Activated CD4-positive, alpha-beta T cell treated with anti-CD3 and anti-CD28 coated beads, Interleukin-10, Interleukin-2, amounts not matched to agents 100 ng/mL and 50 ng/mL, durations not matched to agents 16 hours and 8 hours (primary cell): ENCODE measurements around the gene RAB30.
"Not testable (repeated sequence)": the region's sequence is repeated elsewhere in the genome, so short reads cannot be mapped to it uniquely, and the experiment has no call there.

ENCODE experiments used
- DNase-seq: peaks from one replicate; pipeline ENCODE4 v3.0.0-alpha.2; 2020

The RAB30 gene

GRCh38 chr11:83035070-83035854, 36.4 kb downstream of the RAB30 start:
- DNase-seq, result no peak

DNA sequence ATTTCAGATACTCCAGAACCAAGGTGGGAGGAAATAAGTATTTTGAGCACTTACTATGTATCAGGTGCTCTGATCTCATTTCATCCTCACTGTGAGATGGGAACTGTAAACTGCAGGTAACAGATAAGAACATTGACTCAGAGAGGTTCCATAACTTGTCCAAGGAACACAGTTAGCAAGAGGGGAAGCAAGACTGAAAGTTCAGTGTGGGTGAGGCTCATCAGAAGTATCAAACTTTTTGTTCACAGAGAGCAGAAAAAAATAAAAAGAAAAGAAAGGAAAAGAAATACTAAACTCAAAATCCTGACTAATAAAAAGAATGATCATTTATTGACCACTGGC, 37.1 kb downstream of the RAB30 start:
- DNase-seq, result no peak

- peak; percentile 20 for DNase-seq
These were observed 37.6 kb downstream of the RAB30 start for GRCh38 chr11:83033972-83034672.

- DNase-seq, result no peak
These were observed 38.3 kb downstream of the RAB30 start for GRCh38 chr11:83033371-83033770.

GRCh38 chr11:83031127-83031526, 40.6 kb downstream of the RAB30 start:
- DNase-seq, result no peak

DNA sequence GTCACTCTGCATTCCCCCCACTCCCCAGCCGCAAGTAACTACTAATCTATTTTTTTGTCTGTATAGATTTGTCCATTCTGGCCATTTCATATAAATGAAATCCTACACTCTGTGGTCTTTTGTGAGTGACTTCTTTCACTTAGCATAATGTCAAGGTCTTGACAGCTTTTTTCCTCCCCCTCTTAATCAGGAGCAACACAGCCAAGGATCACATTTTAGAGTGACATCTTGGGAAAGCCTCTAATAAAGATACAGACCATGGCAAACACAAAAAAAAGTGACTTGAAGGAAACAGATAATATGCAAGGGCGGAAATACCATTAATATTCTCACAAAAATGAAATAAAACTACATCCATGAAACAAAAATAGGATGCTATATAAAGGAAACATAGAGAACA, 43.9 kb downstream of the RAB30 start:
- DNase-seq, result no peak

DNA sequence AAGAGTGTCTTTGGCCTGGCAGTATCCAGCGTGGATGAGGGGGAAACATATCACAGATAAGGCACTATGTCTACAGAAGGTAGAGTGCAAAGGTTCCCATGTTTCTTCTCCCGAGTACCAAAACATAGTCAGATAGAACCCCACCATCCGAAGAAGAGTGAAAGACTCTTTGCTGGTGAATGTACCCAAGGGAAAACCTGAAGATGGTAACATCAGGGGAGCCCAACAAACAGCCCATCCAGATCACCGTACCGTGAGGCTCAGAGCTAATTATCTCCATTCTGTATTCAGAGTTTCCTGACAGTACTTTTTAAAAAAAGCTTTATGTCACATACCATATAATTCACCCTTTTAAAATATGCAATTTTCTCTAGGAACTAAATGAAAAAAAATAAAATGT, 44.4 kb downstream of the RAB30 start:
- no peak for DNase-seq

GRCh38 chr11:83026229-83026628, 45.5 kb downstream of the RAB30 start:
- DNase-seq, result no peak

DNA sequence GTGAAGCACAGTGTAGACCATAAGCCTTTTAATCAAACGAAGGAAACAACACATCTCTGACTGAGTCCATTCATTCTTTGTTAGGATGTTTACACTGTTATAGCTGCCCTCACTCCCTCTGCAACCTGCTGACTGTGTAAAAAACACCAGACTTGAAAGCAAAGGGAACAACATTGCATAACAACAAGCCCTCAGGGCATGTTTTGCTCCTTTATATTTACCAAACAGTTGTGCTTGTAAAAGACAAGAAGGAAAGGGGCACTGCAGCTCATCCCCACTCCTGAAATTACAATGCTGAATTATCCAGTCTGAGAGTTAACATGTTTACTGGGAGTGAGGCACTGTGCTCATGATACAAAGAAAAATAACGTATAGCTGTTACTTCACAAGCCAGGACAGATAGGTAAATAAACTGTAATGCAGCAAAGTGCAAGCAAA, 46.4 kb downstream of the RAB30 start:
- DNase-seq, result no peak

- peak; percentile 30 for DNase-seq
These were observed 47.3 kb downstream of the RAB30 start for GRCh38 chr11:83024270-83024854.

DNA sequence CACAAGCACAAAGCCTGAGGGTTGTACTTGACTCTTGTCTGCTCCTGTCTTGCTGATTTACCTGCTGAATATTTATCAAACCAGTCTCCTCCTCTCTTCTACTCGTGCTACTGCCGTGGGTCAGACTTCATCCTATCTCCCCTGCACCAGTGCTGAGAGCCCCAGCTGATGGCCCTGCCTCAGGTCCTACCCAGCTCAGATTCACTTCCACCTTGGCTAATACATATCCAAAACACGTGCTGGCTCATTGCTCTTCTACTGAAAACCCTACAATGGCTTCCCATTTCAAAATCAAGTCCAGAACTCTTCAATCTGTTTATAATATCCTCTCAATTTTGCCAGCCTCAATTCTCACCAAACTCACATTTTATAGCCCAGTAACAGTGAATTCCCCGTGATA, 48.3 kb downstream of the RAB30 start:
- no peak for DNase-seq

GRCh38 chr11:83021780-83022125, 49.9 kb downstream of the RAB30 start:
- no peak for DNase-seq

- no peak for DNase-seq
These were observed 50.5 kb downstream of the RAB30 start for GRCh38 chr11:83020942-83021779.

- DNase-seq, result no peak
These were observed 51.7 kb downstream of the RAB30 start for GRCh38 chr11:83019888-83020579.

DNA sequence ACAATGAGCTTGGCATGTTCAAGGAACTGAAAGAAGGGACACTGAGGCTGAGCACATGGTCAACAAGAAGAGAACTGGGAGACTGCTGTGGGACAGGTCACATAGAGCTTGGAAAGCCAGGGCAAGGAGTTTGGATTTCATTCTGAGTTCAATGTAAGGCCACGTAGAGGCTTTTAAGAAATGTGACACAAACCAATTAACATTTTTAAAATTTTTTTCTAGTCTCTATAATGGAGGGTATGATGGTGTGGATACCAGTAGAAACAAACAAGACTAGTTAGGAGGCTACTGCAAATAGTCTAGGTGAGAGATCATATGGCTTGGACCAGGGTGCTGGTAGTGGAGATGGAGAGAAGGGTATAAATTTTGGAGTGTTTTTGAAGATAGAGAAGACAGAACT, 56.7 kb downstream of the RAB30 start:
- no peak for DNase-seq

DNA sequence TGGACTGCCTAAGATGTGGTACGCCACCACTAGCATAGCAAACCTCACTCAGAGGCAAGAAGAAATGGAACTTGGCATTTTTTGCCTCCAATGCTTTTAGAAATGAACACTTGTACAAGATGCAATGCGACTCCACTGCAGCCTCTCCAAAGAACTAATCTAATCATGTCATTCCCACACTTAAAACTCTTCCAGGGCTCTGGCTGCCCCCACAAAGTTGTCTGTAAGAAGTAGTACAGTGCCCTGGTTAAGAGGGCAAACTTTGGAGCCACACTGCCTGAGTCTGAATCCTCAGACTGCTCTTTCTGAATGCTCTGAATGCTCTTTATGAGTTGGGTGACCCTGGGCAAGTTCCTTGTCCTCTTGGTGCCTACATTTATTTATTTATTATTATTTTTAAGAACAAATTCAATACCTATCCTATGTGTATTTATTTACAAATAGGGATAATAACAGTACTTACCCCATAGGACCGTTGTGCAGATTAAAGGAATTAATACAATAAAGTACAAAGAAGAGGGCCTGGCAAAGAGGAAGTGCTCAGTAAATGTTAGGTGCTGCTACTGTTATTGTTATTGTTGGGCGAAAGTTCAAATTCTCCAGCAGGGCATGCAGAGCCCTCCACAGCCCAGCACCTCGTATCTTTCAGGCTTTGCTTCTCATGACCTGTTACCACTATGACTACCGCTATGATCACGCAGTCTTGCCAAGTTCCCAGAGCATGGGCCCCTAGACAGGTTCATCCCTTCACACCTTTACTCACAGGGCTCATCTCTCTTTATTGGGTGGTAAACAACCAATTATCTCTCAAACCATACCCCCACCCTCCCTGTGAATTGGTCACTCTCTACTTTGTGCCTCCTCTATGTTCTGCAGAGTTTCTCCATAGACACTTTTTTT, 59.3 kb downstream of the RAB30 start:
- no peak for DNase-seq

- DNase-seq, result no peak
These were observed 60.1 kb downstream of the RAB30 start for GRCh38 chr11:83011333-83012167.

DNA sequence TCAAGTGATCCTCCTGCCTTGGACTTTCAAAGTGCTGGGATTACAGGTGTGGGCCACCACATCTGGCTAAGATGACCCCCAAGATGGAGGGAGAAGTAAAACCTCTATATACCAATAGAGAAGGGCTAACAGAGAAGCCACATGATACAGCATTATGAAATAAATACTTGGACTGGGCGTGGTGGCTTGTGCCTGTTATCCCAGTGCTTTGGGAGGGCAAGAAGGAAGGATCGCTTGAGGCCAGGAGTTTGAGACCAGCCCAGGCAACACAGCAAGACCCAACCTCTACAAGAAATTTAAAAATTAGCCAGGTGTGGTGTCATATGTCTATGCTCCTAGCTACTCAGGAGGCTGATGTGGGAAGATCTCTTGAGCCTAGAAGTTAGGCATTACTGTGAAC, 61.7 kb downstream of the RAB30 start:
- DNase-seq, result no peak

- not testable (repeated sequence) for DNase-seq
These were observed 62.6 kb downstream of the RAB30 start for GRCh38 chr11:83009136-83009535.

GRCh38 chr11:83008581-83008923, 63.1 kb downstream of the RAB30 start:
- DNase-seq, result no peak
